SW 1271 (cell line): ENCODE data around the gene TMEM244.
"Not testable (repeated sequence)": the region's sequence is repeated elsewhere in the genome, so short reads cannot be mapped to it uniquely, and the experiment has no call there.

Experiments
- DNase-seq, 2 experiments: peaks; one replicate each; lab custom pipeline; 2025; lab: John Stamatoyannopoulos, UW

The TMEM244 gene

GRCh38 chr6:129860908-129861665, at the start of gene TMEM244:
TSS of gene TMEM244 (minus strand) at chr6:129861315. CDS start at chr6:129861188, 127 bp downstream.
- DNase-seq: no peak

- DNase-seq: no peak
Measured at GRCh38 chr6:129908858-129909257, 47.7 kb upstream of the TMEM244 start.

DNA sequence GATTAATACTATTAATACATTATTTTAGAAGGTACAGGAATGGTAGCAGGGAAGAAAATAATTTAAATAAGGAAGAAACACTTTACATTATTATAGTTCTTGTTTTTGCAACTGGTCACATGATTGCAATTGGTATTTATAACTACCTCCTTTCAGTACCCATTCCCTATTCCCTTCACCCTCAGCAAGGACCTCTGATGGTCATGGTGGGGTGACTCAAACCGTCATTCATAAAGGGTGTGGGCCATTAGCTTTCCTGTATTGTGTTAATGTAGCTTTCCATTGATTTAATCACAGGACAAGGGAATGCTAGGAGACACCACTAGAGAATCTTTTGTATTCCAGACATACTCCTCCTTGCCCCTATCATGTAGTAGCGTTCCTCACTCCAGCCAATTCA, 47.2 kb upstream of the TMEM244 start:
- no peak for DNase-seq

DNA sequence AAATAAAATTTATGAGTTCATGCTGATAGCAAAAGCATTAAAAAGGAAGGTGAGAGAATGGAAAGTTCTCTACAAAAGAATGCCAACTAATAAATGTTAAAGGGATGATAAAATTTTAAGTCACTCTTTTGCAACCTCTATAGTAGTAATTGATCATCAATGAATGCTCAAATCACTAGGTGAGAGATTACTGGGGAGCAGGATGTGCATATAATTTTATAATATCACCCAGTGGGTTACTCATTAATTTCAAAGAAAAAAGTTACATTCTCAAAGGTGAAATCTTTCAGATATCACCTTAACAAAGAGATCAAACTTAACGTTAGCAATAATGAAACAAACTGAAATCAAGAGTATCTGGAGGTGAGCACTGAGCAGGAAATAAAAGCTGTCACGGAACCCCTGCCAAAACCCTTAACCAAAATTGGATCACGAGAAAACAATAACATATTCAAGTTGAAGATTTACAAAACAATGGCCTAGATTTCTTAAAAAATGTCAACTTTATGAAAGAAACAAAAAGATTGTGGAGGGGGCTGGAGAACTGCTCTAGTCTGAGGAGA, 45.5 kb upstream of the TMEM244 start:
- no peak for DNase-seq

DNA sequence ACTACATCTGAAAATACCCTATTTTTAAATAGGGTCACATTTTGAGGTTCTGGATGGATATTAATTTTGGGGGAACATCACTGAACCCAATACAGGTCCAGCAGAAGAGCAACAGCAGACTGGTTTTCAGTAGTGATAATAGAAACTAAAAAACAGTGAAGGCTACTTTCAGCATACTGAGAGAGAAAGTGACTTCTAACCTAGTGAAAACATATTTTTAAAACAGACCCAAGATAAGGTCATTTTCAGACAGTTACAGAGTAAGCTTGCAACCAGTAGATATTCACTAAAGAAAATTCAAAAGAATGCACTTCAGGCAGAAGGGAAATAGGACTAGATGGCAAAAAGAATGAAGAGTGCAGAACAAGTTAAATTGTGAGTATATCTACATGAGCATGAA, 42.0 kb upstream of the TMEM244 start:
- no peak for DNase-seq

DNA sequence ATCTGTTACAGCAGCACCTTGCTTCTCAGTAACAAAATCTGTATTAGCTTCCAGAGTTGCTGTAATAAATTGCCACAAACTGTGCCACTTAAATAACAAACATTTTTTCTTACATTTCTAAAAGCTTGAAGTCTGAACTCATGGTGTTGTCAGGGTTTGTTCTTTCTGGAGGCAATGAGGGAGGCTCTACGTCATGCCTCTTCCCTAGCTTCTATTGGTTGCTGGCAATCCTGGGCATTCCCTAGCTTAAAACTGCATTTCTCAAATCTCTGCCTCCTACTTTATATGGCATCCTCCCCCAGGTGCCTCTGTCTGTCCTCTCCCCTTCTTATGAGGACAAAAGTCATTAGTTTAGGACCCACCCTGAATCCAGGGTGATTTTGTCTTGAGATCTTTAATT, 41.6 kb upstream of the TMEM244 start:
- DNase-seq: no peak

DNA sequence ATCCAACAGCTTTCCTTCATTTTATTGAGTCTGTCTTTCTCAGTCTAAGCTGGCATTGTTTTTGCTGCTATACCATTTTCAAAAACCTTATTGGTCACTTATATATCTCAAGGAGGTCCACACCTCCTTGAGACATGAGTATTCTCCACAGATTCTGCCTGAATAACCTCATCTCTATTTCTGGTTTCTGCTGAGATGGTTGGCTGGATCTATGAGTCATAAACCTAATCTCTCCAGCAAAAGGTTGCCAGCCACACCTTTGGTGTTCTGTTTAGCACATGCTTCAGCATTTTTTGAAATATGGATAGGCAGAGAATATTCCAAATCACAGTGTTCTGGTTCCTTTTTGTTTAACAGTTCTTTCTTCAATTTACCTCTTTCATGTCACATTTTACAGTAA, 40.8 kb upstream of the TMEM244 start:
- DNase-seq: no peak

DNA sequence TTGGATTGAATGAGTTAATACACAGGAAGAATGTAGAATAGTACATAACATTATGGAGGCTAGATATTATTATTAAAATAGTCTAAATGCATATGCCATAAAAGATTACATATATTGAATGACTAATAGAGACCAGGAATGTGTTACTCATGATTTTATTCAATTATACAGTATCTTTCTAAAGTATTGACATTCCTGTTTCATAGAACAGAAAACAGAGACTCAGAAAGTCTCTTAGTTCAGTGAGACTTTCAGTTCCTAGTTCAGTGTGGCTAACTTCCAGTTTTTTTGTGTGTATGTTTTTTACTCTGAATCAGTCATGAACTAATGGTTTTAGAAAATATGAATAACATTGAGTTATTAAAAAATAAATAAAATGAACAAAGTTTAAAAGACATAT, 34.6 kb upstream of the TMEM244 start:
- no peak for DNase-seq

DNA sequence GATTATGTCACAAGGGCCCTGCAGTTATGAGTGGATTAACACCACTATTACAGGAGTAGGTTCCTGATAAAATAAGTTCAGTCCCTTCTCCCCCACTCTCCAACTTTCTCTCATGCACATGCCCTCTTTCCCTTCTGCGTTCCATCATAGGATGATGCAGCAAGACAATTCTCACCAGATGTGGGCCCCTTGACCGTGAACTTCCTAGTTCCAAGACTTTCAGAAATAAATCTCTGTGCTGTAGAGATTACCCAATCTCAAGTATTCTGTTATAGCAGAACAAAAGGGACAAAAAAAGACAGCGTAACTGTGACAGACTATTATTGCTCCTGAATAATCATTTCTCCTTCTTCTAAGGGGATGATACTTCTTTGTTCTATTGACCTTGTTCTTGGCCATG, 33.8 kb upstream of the TMEM244 start:
- DNase-seq: no peak

GRCh38 chr6:129893640-129894039, 32.5 kb upstream of the TMEM244 start:
- no peak for DNase-seq

GRCh38 chr6:129890701-129891100, 29.6 kb upstream of the TMEM244 start:
- no peak for DNase-seq

DNA sequence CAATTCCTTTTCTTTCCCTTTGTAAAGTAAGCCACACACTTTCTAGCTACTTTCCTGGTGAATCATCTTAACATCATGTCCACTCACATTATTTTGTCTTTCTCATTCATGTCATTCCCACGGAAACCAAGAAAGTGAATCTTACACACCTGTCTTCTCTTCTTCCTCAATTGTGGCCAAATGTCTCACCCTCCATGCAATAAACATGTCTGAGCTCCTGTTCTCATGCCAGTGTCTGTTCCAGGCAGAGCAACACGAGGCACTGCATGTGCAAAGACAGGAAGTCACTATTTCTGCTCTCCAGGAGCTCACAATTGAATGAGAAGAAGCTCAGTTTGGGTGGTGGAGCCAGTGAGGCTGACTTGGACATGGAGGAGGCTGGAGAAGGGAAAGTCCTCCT, 29.0 kb upstream of the TMEM244 start:
- peak in 1 of 2 experiments; percentile 10 for DNase-seq

GRCh38 chr6:129889580-129889979, 28.5 kb upstream of the TMEM244 start:
- peak in 1 of 2 experiments; percentile 16 for DNase-seq

DNA sequence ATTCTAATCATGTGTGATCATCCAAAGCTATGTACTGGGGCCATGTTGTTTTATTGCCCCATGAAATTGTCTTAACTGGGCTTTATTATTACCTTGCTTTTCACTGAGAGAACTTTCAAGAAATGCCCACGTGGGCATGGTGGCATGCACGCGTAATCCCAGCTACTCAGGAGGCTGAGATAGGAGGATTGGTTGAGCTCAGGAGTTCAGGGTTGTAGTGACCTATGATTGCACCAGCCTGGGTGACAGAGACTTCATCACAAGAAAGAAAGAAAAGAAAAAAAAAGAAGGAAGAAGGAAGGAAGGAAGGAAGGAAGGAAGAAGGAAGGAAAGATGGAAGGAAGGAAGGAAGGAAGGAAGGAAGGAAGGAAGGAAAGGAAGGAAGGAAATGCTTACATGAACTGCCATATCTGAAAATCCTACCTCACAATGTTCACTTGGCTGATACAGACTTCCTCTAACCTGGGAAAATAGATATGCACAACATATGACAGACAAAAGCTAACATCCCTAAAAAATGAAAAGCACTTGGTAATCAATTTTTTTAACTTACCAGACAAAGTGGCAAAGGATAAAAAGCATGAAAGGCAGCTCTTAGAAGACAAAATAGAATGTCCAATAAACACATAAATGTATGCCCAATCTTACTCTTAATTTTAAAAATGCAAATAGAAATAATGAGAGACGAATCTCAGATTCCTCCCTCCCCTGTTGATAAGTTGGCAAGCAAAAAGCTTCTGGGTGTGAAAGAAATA, 25.5 kb upstream of the TMEM244 start:
- DNase-seq: no peak

GRCh38 chr6:129884211-129884610, 23.1 kb upstream of the TMEM244 start:
- DNase-seq: no peak

- no peak for DNase-seq
Measured at GRCh38 chr6:129882510-129883023, 21.5 kb upstream of the TMEM244 start.

DNA sequence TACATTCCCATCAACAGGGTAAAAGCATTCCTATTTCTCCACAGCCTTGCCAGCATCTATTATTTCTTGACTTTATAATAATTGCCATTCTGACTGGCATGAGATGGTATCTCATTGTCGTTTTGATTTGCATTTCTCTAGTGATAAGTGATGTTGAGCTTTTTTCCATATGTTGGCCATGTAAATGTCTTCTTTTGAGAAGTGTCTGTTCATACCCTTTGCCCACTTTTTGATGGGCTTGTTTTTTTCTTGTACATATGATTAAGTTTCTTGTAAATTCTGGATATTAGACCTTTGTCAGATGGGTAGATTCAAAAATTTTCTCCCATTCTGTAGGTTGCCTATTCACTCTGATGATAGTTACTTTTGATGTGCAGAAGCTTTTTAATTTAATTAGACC, 16.8 kb upstream of the TMEM244 start:
- not testable (repeated sequence) for DNase-seq

GRCh38 chr6:129875610-129876520, 14.8 kb upstream of the TMEM244 start:
- DNase-seq: no peak

DNA sequence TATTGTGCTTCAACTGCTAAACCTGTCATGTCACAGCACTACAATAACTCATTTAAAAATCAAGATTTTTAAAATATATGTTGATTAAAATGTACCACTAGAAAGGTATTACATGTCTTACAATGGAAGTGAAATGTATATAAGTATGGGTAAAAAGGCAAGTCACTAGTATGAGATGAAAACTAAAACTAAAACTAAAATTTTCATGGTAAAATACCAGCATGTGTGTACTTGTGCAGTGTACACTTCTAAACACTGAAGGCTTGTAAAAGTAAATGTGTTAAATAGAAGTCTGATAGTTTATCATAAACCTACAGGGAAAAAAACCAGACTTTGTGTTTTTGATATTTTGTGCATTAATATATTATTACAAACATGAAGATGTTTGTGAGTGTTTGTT, 13.7 kb upstream of the TMEM244 start:
- no peak for DNase-seq

DNA sequence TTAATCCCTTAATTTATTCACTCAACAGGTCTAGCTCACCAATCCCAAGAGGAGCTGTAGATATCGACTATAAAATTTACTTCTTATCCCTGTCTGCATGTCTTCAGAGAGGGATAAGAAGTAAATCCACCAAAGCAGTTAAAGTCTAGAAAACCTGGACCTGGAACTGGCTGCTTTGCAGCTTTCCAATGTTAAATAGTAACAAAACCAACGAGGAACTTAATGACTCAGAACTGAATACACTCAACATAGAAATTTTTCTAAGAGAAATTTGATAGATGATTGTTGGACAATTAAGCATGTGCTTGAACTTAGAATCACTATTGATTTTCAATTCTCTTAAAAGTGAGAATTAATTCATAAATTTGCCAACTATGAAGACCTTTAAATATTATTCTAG, 11.5 kb upstream of the TMEM244 start:
- no peak for DNase-seq

- no peak for DNase-seq
Measured at GRCh38 chr6:129871221-129871620, 10.1 kb upstream of the TMEM244 start.

GRCh38 chr6:129867403-129867802, 6.3 kb upstream of the TMEM244 start:
- no peak for DNase-seq
